RWPE2 (cell line): ENCODE data around the gene IGFN1.

Experiments used
- ATAC-seq: fragments of 200-7000 bp; cut with Tn5 transposase; 3 replicates; pipeline ENCODE4 v1.9.1; 2021; ENCODE audit warnings: low read depth
- DNase-seq: peaks from one replicate; pipeline ENCODE4 v3.0.0-alpha.2; 2020; ENCODE audit warnings: low spot score
- H3K27ac ChIP-seq: fragments of 450-650 bp; 2 replicates; pipeline ENCODE4 v1.5.1; 2017; ENCODE audit warnings: mild to moderate bottlenecking; ENCODE audit not compliant: poor library complexity, severe bottlenecking
- H3K27me3 ChIP-seq: fragments of 250-450 bp; sonication (Bioruptor Pico); 2 replicates; pipeline ENCODE4 v1.5.1; 2021; ENCODE audit warnings: mild to moderate bottlenecking, moderate library complexity; ENCODE audit not compliant: insufficient read depth, poor library complexity, severe bottlenecking
- H3K36me3 ChIP-seq: fragments of 250-450 bp; sonication (Bioruptor Pico); 2 replicates; pipeline ENCODE4 v1.5.1; 2020; ENCODE audit warnings: low read depth, mild to moderate bottlenecking, moderate library complexity
- H3K4me1 ChIP-seq: fragments of 250-450 bp; sonication (Bioruptor Pico); 2 replicates; pipeline ENCODE4 v1.5.1; 2021; ENCODE audit warnings: mild to moderate bottlenecking, moderate library complexity; ENCODE audit not compliant: insufficient read depth, poor library complexity, severe bottlenecking
- H3K4me3 ChIP-seq: fragments of 250-450 bp; sonication (Bioruptor Pico); 2 replicates; pipeline ENCODE4 v1.5.1; 2021; ENCODE audit warnings: mild to moderate bottlenecking, moderate library complexity; ENCODE audit not compliant: severe bottlenecking
- H3K9me3 ChIP-seq: fragments of 250-450 bp; sonication (Bioruptor Pico); 2 replicates; pipeline ENCODE4 v1.5.1; 2021; ENCODE audit warnings: mild to moderate bottlenecking, moderate library complexity; ENCODE audit not compliant: severe bottlenecking
- CTCF ChIP-seq: fragments of 450-650 bp; IDR thresholded peaks from one replicate; pipeline ENCODE4 v1.5.1; 2017; ENCODE audit warnings: mild to moderate bottlenecking, moderate library complexity; ENCODE audit not compliant: poor library complexity, severe bottlenecking

IGFN1 gene

GRCh38 chr1:201259476-201260235, 69.0 kb downstream of the IGFN1 start:
- peak overlapping the region; percentile 10 for H3K4me3 ChIP-seq
- peak; percentile 30 for TF ChIP-seq CTCF
- H3K27ac ChIP-seq, result peak overlapping the region; percentile 88
- no peaks in the 10 kb centered on the region for H3K36me3 ChIP-seq
- H3K9me3 ChIP-seq, result no peaks in the 10 kb centered on the region
- peaks cover 20% of the 10 kb centered on the region for H3K4me1 ChIP-seq
- peak; percentile 85 for ATAC-seq
- peak; percentile 89 for DNase-seq
- H3K27me3 ChIP-seq, result no peaks in the 10 kb centered on the region

GRCh38 chr1:201260236-201260590, 69.6 kb downstream of the IGFN1 start:
- Histone ChIP-seq H3K27me3 (no peaks in the 10 kb centered on the region), H3K4me3 (peak overlapping the region; percentile 10), H3K27ac (peak overlapping the region; percentile 88), H3K9me3 (no peaks in the 10 kb centered on the region), H3K36me3 (no peaks in the 10 kb centered on the region), H3K4me1 (peaks cover 20% of the 10 kb centered on the region)
- ATAC-seq (peak; percentile 43), DNase-seq (peak; percentile 47)
- no peak for TF ChIP-seq CTCF

- DNase-seq, result no peak
- Histone ChIP-seq H3K4me1 (peaks cover 25% of the 10 kb centered on the region), H3K36me3 (no peaks in the 10 kb centered on the region), H3K4me3 (no peak overlapping the region), H3K27me3 (no peaks in the 10 kb centered on the region), H3K27ac (peak overlapping the region; percentile 88), H3K9me3 (no peaks in the 10 kb centered on the region)
- TF ChIP-seq CTCF, result no peak
- no peak for ATAC-seq
These were observed 70.2 kb downstream of the IGFN1 start for GRCh38 chr1:201260648-201261311.

GRCh38 chr1:201261771-201262547, 71.3 kb downstream of the IGFN1 start:
- Histone ChIP-seq H3K36me3 (no peaks in the 10 kb centered on the region), H3K4me3 (no peak overlapping the region), H3K27ac (no peak overlapping the region), H3K9me3 (no peaks in the 10 kb centered on the region), H3K27me3 (no peaks in the 10 kb centered on the region), H3K4me1 (peaks cover 34% of the 10 kb centered on the region)
- DNase-seq (peak; percentile 31), ATAC-seq (no peak)
- TF ChIP-seq CTCF, result no peak
